OCI-LY1 (cell line): ENCODE data around the gene EPS8L3.

Experiments used
- EZH2 ChIP-seq: fragments of 200-600 bp; sonication (generic), shearing (Covaris generic); IDR thresholded peaks from 2 replicates; pipeline ENCODE4 v1.8.0; 2017; ENCODE audit warnings: borderline replicate concordance, mixed run types, mild to moderate bottlenecking, antibody characterized with exemption, low read length, moderate library complexity, mixed read lengths
- TF ChIP-seq, protein P1 (sequence below): fragments of 200-600 bp; sonication (generic), shearing (Covaris generic); IDR thresholded peaks from 2 replicates; pipeline ENCODE4 v1.5.1; 2017; ENCODE audit warnings: mild to moderate bottlenecking, antibody characterized with exemption, low read length, moderate library complexity, mixed read lengths

DNA sequence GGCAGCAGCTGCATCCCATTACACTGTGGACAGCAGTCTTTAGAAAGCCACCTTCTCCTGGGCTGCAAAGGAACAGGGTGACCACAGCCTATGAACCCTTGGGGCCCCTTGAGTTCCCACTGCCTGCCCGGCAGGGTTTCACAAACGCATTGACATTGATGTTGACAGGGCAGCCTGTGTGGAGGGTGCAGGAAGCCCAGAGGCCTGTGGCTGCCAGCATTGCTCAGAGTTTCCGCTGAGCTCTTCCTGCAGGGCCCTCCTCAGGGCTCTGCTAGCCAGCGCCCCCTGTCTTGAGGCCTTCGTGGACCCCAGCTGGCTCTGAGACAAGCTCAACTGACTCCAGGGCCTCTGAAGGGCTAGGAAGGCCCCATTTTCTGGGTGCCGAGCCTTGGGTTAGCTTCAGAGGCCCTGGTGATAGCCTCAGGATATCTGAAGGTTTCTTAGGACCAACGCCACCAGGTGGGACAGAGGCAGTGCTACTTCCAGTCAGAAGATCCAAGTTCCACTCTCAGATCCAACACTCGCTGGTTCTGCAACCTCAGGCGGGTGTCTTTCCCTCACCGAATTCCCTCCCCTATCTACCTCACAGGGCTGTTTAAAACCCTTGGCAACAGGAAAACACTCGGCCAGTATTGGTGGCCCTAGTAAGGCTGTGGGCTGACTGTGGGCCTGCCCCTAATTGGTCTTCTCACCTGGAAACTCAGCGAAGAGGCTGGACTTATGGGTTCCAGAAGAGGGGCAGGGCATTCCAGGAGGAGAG, 27.2 kb upstream of the EPS8L3 start:
- TF ChIP-seq, protein P1, sequence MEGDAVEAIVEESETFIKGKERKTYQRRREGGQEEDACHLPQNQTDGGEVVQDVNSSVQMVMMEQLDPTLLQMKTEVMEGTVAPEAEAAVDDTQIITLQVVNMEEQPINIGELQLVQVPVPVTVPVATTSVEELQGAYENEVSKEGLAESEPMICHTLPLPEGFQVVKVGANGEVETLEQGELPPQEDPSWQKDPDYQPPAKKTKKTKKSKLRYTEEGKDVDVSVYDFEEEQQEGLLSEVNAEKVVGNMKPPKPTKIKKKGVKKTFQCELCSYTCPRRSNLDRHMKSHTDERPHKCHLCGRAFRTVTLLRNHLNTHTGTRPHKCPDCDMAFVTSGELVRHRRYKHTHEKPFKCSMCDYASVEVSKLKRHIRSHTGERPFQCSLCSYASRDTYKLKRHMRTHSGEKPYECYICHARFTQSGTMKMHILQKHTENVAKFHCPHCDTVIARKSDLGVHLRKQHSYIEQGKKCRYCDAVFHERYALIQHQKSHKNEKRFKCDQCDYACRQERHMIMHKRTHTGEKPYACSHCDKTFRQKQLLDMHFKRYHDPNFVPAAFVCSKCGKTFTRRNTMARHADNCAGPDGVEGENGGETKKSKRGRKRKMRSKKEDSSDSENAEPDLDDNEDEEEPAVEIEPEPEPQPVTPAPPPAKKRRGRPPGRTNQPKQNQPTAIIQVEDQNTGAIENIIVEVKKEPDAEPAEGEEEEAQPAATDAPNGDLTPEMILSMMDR = peak; percentile 49
- TF ChIP-seq EZH2 = no peak
